ENCODE measurements around the gene AP2M1.

GRCh38 chr3:184166671-184167070 is 8.0 kb upstream of the AP2M1 start:
- TF ChIP-seq, protein P1, sequence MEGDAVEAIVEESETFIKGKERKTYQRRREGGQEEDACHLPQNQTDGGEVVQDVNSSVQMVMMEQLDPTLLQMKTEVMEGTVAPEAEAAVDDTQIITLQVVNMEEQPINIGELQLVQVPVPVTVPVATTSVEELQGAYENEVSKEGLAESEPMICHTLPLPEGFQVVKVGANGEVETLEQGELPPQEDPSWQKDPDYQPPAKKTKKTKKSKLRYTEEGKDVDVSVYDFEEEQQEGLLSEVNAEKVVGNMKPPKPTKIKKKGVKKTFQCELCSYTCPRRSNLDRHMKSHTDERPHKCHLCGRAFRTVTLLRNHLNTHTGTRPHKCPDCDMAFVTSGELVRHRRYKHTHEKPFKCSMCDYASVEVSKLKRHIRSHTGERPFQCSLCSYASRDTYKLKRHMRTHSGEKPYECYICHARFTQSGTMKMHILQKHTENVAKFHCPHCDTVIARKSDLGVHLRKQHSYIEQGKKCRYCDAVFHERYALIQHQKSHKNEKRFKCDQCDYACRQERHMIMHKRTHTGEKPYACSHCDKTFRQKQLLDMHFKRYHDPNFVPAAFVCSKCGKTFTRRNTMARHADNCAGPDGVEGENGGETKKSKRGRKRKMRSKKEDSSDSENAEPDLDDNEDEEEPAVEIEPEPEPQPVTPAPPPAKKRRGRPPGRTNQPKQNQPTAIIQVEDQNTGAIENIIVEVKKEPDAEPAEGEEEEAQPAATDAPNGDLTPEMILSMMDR (IDR thresholded peaks at IDR 0.05 in 4 of 5, conservative IDR thresholded peaks at IDR 0.05 in 1 of 5): no peak
- no peak for TF ChIP-seq POLR2A (IDR thresholded peaks at IDR 0.05)

All from gastrocnemius medialis (tissue), 4 donors.